Measurements from ENCODE around the gene TRIM4.

GRCh38 chr7:99928188-99928587, 8.9 kb upstream of the TRIM4 start:
- TF ChIP-seq, protein P1, sequence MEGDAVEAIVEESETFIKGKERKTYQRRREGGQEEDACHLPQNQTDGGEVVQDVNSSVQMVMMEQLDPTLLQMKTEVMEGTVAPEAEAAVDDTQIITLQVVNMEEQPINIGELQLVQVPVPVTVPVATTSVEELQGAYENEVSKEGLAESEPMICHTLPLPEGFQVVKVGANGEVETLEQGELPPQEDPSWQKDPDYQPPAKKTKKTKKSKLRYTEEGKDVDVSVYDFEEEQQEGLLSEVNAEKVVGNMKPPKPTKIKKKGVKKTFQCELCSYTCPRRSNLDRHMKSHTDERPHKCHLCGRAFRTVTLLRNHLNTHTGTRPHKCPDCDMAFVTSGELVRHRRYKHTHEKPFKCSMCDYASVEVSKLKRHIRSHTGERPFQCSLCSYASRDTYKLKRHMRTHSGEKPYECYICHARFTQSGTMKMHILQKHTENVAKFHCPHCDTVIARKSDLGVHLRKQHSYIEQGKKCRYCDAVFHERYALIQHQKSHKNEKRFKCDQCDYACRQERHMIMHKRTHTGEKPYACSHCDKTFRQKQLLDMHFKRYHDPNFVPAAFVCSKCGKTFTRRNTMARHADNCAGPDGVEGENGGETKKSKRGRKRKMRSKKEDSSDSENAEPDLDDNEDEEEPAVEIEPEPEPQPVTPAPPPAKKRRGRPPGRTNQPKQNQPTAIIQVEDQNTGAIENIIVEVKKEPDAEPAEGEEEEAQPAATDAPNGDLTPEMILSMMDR (IDR thresholded peaks at IDR 0.05; ENCODE audit: low read length), result no peak
- TF ChIP-seq EZH2 (optimal IDR thresholded peaks at IDR 0.05; ENCODE audit: low read depth, low read length), result no peak

Measured in MM.1S (cell line).